Measurements from ENCODE around the gene CASP9.
"Not testable (repeated sequence)": the region's sequence is repeated elsewhere in the genome, so short reads cannot be mapped to it uniquely, and the experiment has no call there.

The CASP9 gene

GRCh38 chr1:15466955-15467625 lies 56.9 kb downstream of the CASP9 start:
- DNase-seq: not testable (repeated sequence)

GRCh38 chr1:15465674-15466073 lies 58.3 kb downstream of the CASP9 start:
- DNase-seq: no peak

GRCh38 chr1:15463926-15464322 lies 60.1 kb downstream of the CASP9 start:
- not testable (repeated sequence) for DNase-seq

GRCh38 chr1:15463064-15463800 lies 60.8 kb downstream of the CASP9 start:
- not testable (repeated sequence) for DNase-seq

GRCh38 chr1:15460708-15461095 lies 63.3 kb downstream of the CASP9 start:
- DNase-seq: no peak

- DNase-seq: no peak
These were observed 64.0 kb downstream of the CASP9 start for GRCh38 chr1:15459771-15460707.

- DNase-seq: not testable (repeated sequence)
These were observed 65.6 kb downstream of the CASP9 start for GRCh38 chr1:15458388-15458787.

- DNase-seq: no peak
These were observed 66.4 kb downstream of the CASP9 start for GRCh38 chr1:15457585-15457984.

- no peak for DNase-seq
These were observed 67.6 kb downstream of the CASP9 start, which contains the start of gene CELA2A for GRCh38 chr1:15456313-15456954. Gene CELA2A, plus strand, starts transcription at chr1:15456732. Its CDS starts 22 bp downstream, at chr1:15456754.

- no peak for DNase-seq
These were observed 68.5 kb downstream of the CASP9 start for GRCh38 chr1:15455522-15455921.

- DNase-seq: no peak
These were observed 69.8 kb downstream of the CASP9 start for GRCh38 chr1:15454256-15454655.

- no peak for DNase-seq
These were observed 70.3 kb downstream of the CASP9 start for GRCh38 chr1:15453734-15454133.

GRCh38 chr1:15452866-15453571 lies 71.0 kb downstream of the CASP9 start:
- DNase-seq: no peak

- DNase-seq: no peak
These were observed 71.8 kb downstream of the CASP9 start for GRCh38 chr1:15452216-15452615.

GRCh38 chr1:15451014-15451722 lies 72.8 kb downstream of the CASP9 start:
- DNase-seq: no peak

- no peak for DNase-seq
These were observed 74.4 kb downstream of the CASP9 start for GRCh38 chr1:15449567-15449966.

GRCh38 chr1:15448877-15449462 lies 75.0 kb downstream of the CASP9 start:
- DNase-seq: no peak

- DNase-seq: no peak
These were observed 77.8 kb downstream of the CASP9 start for GRCh38 chr1:15446212-15446611.

GRCh38 chr1:15445390-15446122 lies 78.5 kb downstream of the CASP9 start:
- DNase-seq: no peak
